WTC11 (cell line): ENCODE data around the gene DYSF. TPM values are rescaled to one million over a fixed set of nuclear protein-coding genes. Genes with fewer than 3 reads are reported as not detected.

Experiments used
- ATAC-seq: fragments of 200-7000 bp; cut with Tn5 transposase; 2 replicates; pipeline ENCODE4 v1.10.0; 2021; ENCODE audit warnings: mild to moderate bottlenecking, moderate library complexity
- CTCF ChIA-PET: fragments of 300-600 bp; sonication (Branson Sonifier 250); formaldehyde crosslinking; loops from one replicate; lab custom pipeline; 2021; ENCODE audit warnings: antibody characterized with exemption; lab: Charles Lee
- POLR2A ChIA-PET: fragments of 350-600 bp; sonication (Branson Sonifier 250); formaldehyde crosslinking; loops from one replicate; lab custom pipeline; 2021; ENCODE audit warnings: antibody characterized with exemption; lab: Charles Lee
- DNase-seq: peaks from one replicate; pipeline ENCODE4 v3.0.0; 2021; ENCODE audit warnings: low spot score
- H3K27ac Mint-ChIP-seq: 2 replicates; pipeline ENCODE4 v1.8.0; 2021; ENCODE audit warnings: mixed read lengths
- H3K27me3 Mint-ChIP-seq: 2 replicates; pipeline ENCODE4 v1.8.0; 2021; ENCODE audit warnings: low read depth, mild to moderate bottlenecking, moderate library complexity, mixed read lengths
- H3K36me3 Mint-ChIP-seq: 2 replicates; pipeline ENCODE4 v1.8.0; 2021; ENCODE audit warnings: mixed read lengths
- H3K4me1 Mint-ChIP-seq: 2 replicates; pipeline ENCODE4 v1.8.0; 2022; ENCODE audit warnings: mixed read lengths
- H3K4me3 Mint-ChIP-seq: 2 replicates; pipeline ENCODE4 v1.8.0; 2021; ENCODE audit warnings: mild to moderate bottlenecking, moderate library complexity, mixed read lengths
- H3K9me3 Mint-ChIP-seq: 2 replicates; pipeline ENCODE4 v1.8.0; 2021; ENCODE audit warnings: mixed read lengths
- ESRRA ChIP-seq: sonication (generic); formaldehyde crosslinking; IDR thresholded peaks from 2 replicates; pipeline ENCODE4 v1.8.1; 2022; ENCODE audit warnings: mild to moderate bottlenecking, missing genetic modification reagents, borderline replicate concordance
- ETV6 ChIP-seq: sonication (generic); formaldehyde crosslinking; IDR thresholded peaks from 2 replicates; pipeline ENCODE4 v1.8.1; 2022; ENCODE audit warnings: mild to moderate bottlenecking, missing genetic modification reagents
- GABPB1 ChIP-seq: sonication (generic); formaldehyde crosslinking; IDR thresholded peaks from 2 replicates; pipeline ENCODE4 v1.8.1; 2023; ENCODE audit warnings: mild to moderate bottlenecking, missing genetic modification reagents
- GRHL2 ChIP-seq: fragments of 250-450 bp; sonication (Bioruptor Pico); IDR thresholded peaks from 2 replicates; pipeline ENCODE4 v1.8.0; 2022; ENCODE audit warnings: mild to moderate bottlenecking, moderate library complexity; ENCODE audit not compliant: insufficient replicate concordance, severe bottlenecking
- IRF2 ChIP-seq: sonication (generic); formaldehyde crosslinking; IDR thresholded peaks from 2 replicates; pipeline ENCODE4 v1.8.0; 2022; ENCODE audit warnings: low read depth, missing genetic modification reagents, borderline replicate concordance
- OVOL2 ChIP-seq: fragments of 250-450 bp; sonication (Bioruptor Pico); IDR thresholded peaks from 2 replicates; pipeline ENCODE4 v1.9.0; 2021; ENCODE audit warnings: mild to moderate bottlenecking, borderline replicate concordance
- RELA ChIP-seq: sonication (generic); formaldehyde crosslinking; IDR thresholded peaks from 2 replicates; pipeline ENCODE4 v1.8.1; 2022; ENCODE audit warnings: missing genetic modification reagents, mild to moderate bottlenecking, borderline replicate concordance
- SMAD3 ChIP-seq: sonication (generic); formaldehyde crosslinking; IDR thresholded peaks from 2 replicates; pipeline ENCODE4 v1.8.0; 2022; ENCODE audit warnings: missing genetic modification reagents, mild to moderate bottlenecking, borderline replicate concordance
- TEAD4 ChIP-seq: sonication (generic); formaldehyde crosslinking; IDR thresholded peaks from 2 replicates; pipeline ENCODE4 v1.8.0; 2022; ENCODE audit warnings: mild to moderate bottlenecking, missing genetic modification reagents
- ZBTB21 ChIP-seq: sonication (generic); formaldehyde crosslinking; IDR thresholded peaks from 2 replicates; pipeline ENCODE4 v1.8.1; 2023; ENCODE audit warnings: mild to moderate bottlenecking, missing genetic modification reagents, borderline replicate concordance
- ZNF219 ChIP-seq: sonication (generic); formaldehyde crosslinking; IDR thresholded peaks from 2 replicates; pipeline ENCODE4 v1.8.0; 2023; ENCODE audit warnings: missing genetic modification reagents, mild to moderate bottlenecking, borderline replicate concordance
- ZNF232 ChIP-seq: sonication (generic); formaldehyde crosslinking; IDR thresholded peaks from 2 replicates; pipeline ENCODE4 v1.8.0; 2022; ENCODE audit warnings: mild to moderate bottlenecking, missing genetic modification reagents
- ZNF263 ChIP-seq: sonication (generic); formaldehyde crosslinking; IDR thresholded peaks from 2 replicates; pipeline ENCODE4 v1.8.1; 2022; ENCODE audit warnings: low read depth, mild to moderate bottlenecking, moderate library complexity, missing genetic modification reagents
- ZNF416 ChIP-seq: fragments of 250-450 bp; sonication (Bioruptor Pico); IDR thresholded peaks from 2 replicates; pipeline ENCODE4 v1.9.0; 2021; ENCODE audit warnings: mild to moderate bottlenecking, inconsistent platforms
- ZNF423 ChIP-seq: fragments of 250-450 bp; sonication (Bioruptor Pico); IDR thresholded peaks from 2 replicates; pipeline ENCODE4 v2.1.2; 2022; ENCODE audit warnings: mild to moderate bottlenecking, moderate library complexity
- ZNF425 ChIP-seq: fragments of 250-450 bp; sonication (Bioruptor Pico); conservative IDR thresholded peaks from 2 replicates; pipeline ENCODE4 v1.9.0; 2021; ENCODE audit warnings: mild to moderate bottlenecking
- ZNF512 ChIP-seq: sonication (generic); formaldehyde crosslinking; IDR thresholded peaks from 2 replicates; pipeline ENCODE4 v1.8.1; 2022; ENCODE audit warnings: missing genetic modification reagents, borderline replicate concordance
- total RNA-seq: library from RNA; stranded (reverse); gene quantifications from 3 replicates; pipeline ENCODE4 v1.2.3, GENCODE V29; 2021
- TF ChIP-seq, protein P1 (sequence below): sonication (generic); formaldehyde crosslinking; IDR thresholded peaks from 2 replicates; pipeline ENCODE4 v1.8.0; 2022; ENCODE audit warnings: mild to moderate bottlenecking, missing genetic modification reagents
- TF ChIP-seq, protein P2 (sequence below): sonication (generic); formaldehyde crosslinking; IDR thresholded peaks from 2 replicates; pipeline ENCODE4 v1.8.0; 2022; ENCODE audit warnings: mild to moderate bottlenecking, missing genetic modification reagents
- TF ChIP-seq, protein P3 (sequence below): sonication (generic); formaldehyde crosslinking; IDR thresholded peaks from 2 replicates; pipeline ENCODE4 v1.8.0; 2023; ENCODE audit warnings: missing genetic modification reagents
- TF ChIP-seq, protein P4 (sequence below): fragments of 200-600 bp; IDR thresholded peaks from 2 replicates; pipeline ENCODE4 v1.8.0; 2022; ENCODE audit warnings: antibody characterized with exemption
- TF ChIP-seq, protein P5 (sequence below): sonication (generic); formaldehyde crosslinking; IDR thresholded peaks from 2 replicates; pipeline ENCODE4 v1.8.0; 2023; ENCODE audit warnings: mild to moderate bottlenecking, missing genetic modification reagents

DYSF gene
- total RNA-seq, 1 experiment from 2014 or later = 14.8 TPM

DNA sequence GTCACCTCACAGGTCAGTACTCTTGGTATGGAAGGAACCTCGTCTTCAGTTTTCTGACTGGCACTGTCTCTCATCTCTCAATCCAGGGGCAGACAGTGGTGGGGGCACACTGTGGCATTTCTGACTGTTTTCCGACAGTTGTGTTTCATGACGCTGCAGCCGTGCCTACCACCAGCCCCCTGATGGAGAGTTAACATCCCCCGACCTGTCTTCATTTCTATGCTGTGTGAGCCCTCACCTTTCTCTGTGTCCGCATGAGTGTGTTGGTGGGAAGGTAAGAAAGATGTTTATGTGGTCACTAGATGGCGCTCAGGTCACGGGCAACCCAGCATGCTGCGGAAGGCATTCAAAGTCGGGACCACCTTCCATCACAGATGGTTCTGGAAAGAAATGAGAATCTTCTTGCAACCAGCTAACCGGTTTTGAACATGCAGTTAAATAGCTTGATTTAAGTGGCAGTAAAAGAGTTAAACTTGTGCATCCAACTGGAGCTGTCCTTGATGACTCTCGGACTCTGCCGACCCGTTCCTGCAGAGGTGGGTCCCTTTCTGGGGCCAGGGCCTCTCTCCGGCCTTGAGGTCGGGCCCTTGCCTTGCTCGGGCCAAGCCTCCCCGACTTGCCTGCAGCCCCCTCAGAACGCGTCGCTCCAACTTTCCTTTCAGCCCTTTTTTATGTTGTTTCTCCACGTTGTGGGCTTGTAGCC is 92.4 kb downstream of the DYSF start (continued):
- TF ChIP-seq ZNF512 (CRISPR knock-in tag) = no peak
- TF ChIP-seq ZNF423 (CRISPR knock-in tag) = no peak
- TF ChIP-seq, protein P1, sequence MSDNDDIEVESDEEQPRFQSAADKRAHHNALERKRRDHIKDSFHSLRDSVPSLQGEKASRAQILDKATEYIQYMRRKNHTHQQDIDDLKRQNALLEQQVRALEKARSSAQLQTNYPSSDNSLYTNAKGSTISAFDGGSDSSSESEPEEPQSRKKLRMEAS = peak; percentile 38; the same call in 1 of the 2 replicates
- TF ChIP-seq ZNF219 (CRISPR knock-in tag) = no peak
- TF ChIP-seq, protein P2, sequence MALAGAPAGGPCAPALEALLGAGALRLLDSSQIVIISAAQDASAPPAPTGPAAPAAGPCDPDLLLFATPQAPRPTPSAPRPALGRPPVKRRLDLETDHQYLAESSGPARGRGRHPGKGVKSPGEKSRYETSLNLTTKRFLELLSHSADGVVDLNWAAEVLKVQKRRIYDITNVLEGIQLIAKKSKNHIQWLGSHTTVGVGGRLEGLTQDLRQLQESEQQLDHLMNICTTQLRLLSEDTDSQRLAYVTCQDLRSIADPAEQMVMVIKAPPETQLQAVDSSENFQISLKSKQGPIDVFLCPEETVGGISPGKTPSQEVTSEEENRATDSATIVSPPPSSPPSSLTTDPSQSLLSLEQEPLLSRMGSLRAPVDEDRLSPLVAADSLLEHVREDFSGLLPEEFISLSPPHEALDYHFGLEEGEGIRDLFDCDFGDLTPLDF (CRISPR knock-in tag) = no peak
- TF ChIP-seq, protein P3, sequence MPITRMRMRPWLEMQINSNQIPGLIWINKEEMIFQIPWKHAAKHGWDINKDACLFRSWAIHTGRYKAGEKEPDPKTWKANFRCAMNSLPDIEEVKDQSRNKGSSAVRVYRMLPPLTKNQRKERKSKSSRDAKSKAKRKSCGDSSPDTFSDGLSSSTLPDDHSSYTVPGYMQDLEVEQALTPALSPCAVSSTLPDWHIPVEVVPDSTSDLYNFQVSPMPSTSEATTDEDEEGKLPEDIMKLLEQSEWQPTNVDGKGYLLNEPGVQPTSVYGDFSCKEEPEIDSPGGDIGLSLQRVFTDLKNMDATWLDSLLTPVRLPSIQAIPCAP (CRISPR knock-in tag) = no peak
- TF ChIP-seq, protein P4, sequence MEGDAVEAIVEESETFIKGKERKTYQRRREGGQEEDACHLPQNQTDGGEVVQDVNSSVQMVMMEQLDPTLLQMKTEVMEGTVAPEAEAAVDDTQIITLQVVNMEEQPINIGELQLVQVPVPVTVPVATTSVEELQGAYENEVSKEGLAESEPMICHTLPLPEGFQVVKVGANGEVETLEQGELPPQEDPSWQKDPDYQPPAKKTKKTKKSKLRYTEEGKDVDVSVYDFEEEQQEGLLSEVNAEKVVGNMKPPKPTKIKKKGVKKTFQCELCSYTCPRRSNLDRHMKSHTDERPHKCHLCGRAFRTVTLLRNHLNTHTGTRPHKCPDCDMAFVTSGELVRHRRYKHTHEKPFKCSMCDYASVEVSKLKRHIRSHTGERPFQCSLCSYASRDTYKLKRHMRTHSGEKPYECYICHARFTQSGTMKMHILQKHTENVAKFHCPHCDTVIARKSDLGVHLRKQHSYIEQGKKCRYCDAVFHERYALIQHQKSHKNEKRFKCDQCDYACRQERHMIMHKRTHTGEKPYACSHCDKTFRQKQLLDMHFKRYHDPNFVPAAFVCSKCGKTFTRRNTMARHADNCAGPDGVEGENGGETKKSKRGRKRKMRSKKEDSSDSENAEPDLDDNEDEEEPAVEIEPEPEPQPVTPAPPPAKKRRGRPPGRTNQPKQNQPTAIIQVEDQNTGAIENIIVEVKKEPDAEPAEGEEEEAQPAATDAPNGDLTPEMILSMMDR = peak; percentile 61
- no peak for TF ChIP-seq GABPB1 (CRISPR knock-in tag)
- TF ChIP-seq ZNF425 (CRISPR knock-in tag) = no peak
- no peak for TF ChIP-seq ETV6 (CRISPR knock-in tag)
- TF ChIP-seq, all 79 proteins: peak for 2

GRCh38 chr2:71546275-71546638 is 92.9 kb downstream of the DYSF start:
- H3K27me3 Mint-ChIP-seq = no peaks in the 10 kb centered on the region; the same call in none of the 2 replicates
- no peaks in the 10 kb centered on the region for H3K4me1 Mint-ChIP-seq
- peaks cover 20% of the 10 kb centered on the region for H3K9me3 Mint-ChIP-seq
- CTCF ChIA-PET = interaction anchor here (0.5 to 2.5 kb wide), 12 partner anchors 10 to 1341 kb away, joined by 3 to 15 read pairs (median 4); partner anchors contain the start of gene ZNF638
- no peak overlapping the region for H3K4me3 Mint-ChIP-seq
- peaks cover 15% of the 10 kb centered on the region for H3K36me3 Mint-ChIP-seq
- no peak for ATAC-seq
- POLR2A ChIA-PET = no interaction called here
- DNase-seq = no peak
- no peak overlapping the region for H3K27ac Mint-ChIP-seq
- TF ChIP-seq RELA (CRISPR knock-in tag) (no peak), GRHL2 (no peak), IRF2 (no peak), ZNF416 (CRISPR knock-in tag) (no peak), ZNF263 (no peak), ZBTB21 (CRISPR knock-in tag) (no peak), TEAD4 (CRISPR knock-in tag) (no peak), SMAD3 (no peak), ESRRA (no peak), OVOL2 (CRISPR knock-in tag) (no peak), ZNF423 (CRISPR knock-in tag) (no peak), GABPB1 (CRISPR knock-in tag) (no peak), ZNF232 (CRISPR knock-in tag) (no peak)
- TF ChIP-seq, protein P5, sequence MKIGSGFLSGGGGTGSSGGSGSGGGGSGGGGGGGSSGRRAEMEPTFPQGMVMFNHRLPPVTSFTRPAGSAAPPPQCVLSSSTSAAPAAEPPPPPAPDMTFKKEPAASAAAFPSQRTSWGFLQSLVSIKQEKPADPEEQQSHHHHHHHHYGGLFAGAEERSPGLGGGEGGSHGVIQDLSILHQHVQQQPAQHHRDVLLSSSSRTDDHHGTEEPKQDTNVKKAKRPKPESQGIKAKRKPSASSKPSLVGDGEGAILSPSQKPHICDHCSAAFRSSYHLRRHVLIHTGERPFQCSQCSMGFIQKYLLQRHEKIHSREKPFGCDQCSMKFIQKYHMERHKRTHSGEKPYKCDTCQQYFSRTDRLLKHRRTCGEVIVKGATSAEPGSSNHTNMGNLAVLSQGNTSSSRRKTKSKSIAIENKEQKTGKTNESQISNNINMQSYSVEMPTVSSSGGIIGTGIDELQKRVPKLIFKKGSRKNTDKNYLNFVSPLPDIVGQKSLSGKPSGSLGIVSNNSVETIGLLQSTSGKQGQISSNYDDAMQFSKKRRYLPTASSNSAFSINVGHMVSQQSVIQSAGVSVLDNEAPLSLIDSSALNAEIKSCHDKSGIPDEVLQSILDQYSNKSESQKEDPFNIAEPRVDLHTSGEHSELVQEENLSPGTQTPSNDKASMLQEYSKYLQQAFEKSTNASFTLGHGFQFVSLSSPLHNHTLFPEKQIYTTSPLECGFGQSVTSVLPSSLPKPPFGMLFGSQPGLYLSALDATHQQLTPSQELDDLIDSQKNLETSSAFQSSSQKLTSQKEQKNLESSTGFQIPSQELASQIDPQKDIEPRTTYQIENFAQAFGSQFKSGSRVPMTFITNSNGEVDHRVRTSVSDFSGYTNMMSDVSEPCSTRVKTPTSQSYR (CRISPR knock-in tag) = no peak
